ENCODE data around the gene EGLN2. TPM values are rescaled to one million over a fixed set of nuclear protein-coding genes. Genes with fewer than 3 reads are reported as not detected.

The EGLN2 gene
- total and polyA plus RNA-seq, 9 of the 15 experiments (the other 6 are each of a cell fraction or from before 2014, with no cell fraction given) = 9.6 to 114 (median 71.0) TPM

DNA sequence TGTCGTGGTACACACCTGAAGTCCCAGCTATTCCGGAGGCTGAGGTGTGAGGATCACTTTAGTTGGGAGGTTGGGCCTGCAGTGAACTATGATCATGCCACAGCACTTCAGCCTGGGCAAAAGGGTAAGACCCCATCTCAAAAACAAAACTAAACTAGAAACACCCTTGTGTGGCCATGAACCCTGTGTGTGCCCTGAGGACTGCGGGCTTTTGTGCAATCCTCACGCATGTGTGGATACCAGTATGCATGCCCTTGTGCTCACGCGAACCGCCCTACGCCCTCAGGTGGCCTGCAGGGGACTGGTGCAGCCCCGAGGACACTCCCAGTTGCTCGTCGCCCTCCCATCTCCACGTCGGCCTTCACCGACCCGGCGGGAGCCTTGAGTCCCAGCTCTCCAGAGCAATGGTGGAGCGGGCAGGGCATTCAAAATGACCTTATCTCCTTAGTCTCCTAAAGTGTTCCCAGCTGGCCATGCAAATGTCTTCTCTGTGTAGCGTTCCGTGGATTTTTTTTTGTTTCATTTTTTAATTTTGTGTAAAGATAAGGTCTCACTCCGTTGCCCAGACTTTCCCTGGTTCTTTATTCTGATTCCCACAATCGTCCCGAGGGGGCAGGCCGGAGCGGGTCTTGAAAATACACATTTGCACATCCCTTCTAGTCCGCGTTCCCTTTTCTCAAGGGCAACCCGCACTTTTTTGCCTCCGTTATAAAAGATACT lies 868 bp upstream of the EGLN2 start (continued):
- TF ChIP-seq MAZ (CRISPR knock-in tag; conservative IDR thresholded peaks at IDR 0.05 in 1 of 2, IDR thresholded peaks at IDR 0.05 in 1 of 2) (no peak), SP1 (CRISPR knock-in tag; IDR thresholded peaks at IDR 0.05) (no peak; the same call in 1 of the 2 replicates), ZBTB7A (IDR thresholded peaks at IDR 0.05; ENCODE audit: borderline replicate concordance, control insufficient read depth, low read depth, low read length) (no peak), PTTG1 (tag; IDR thresholded peaks at IDR 0.05; ENCODE audit: low read depth) (no peak), PTRF (tag; IDR thresholded peaks at IDR 0.05) (no peak), SMAD2 (IDR thresholded peaks at IDR 0.05; ENCODE audit: low read depth, low read length) (no peak), CEBPB (tag; IDR thresholded peaks at IDR 0.05) (peak; percentile 35; the same call in 1 of the 2 replicates), GATA2 (CRISPR knock-in tag; IDR thresholded peaks at IDR 0.05) (0 out of 2 replicates have a peak, but pooled peaks have one; percentile 30), TAF15 (IDR thresholded peaks at IDR 0.05; ENCODE audit: low read depth, low read length) (no peak), ZFX (CRISPR knock-in tag; IDR thresholded peaks at IDR 0.05) (peak; percentile 78), MAFG (tag; conservative IDR thresholded peaks at IDR 0.05) (no peak), ARID2 (IDR thresholded peaks at IDR 0.05) (no peak), ZNF436 (CRISPR knock-in tag; IDR thresholded peaks at IDR 0.05) (no peak), NR1H2 (CRISPR knock-in tag; IDR thresholded peaks at IDR 0.05) (no peak), ESRRA (IDR thresholded peaks at IDR 0.05; ENCODE audit: borderline replicate concordance, low read depth) (peak; percentile 62; the same call in 1 of the 2 replicates), NFIX (CRISPR knock-in tag; IDR thresholded peaks at IDR 0.05; ENCODE audit: low read depth) (no peak), PCBP2 (IDR thresholded peaks at IDR 0.05; ENCODE audit: low read depth, low read length, poor library complexity, severe bottlenecking) (no peak), ZBTB1 (CRISPR knock-in tag; IDR thresholded peaks at IDR 0.05; ENCODE audit: borderline replicate concordance, low read depth) (no peak), NFXL1 (CRISPR knock-in tag; IDR thresholded peaks at IDR 0.05) (no peak), ADNP (tag; IDR thresholded peaks at IDR 0.05) (no peak), CHCHD3 (CRISPR knock-in tag; IDR thresholded peaks at IDR 0.05) (no peak), NELFE (IDR thresholded peaks at IDR 0.05; ENCODE audit: insufficient read depth, insufficient read length) (no peak), POLR2AphosphoS2 (IDR thresholded peaks at IDR 0.05; ENCODE audit: low read length) (no peak), YBX1 (IDR thresholded peaks at IDR 0.05) (no peak), TFAM (CRISPR knock-in tag; conservative IDR thresholded peaks at IDR 0.05) (no peak), BCL6 (CRISPR knock-in tag; IDR thresholded peaks at IDR 0.05) (no peak), MIER1 (IDR thresholded peaks at IDR 0.05; ENCODE audit: low read depth) (peak; percentile 60; the same call in 1 of the 2 replicates), ZNF41 (CRISPR knock-in tag; conservative IDR thresholded peaks at IDR 0.05) (no peak), HNRNPK (IDR thresholded peaks at IDR 0.05; ENCODE audit: low read depth, low read length, poor library complexity, severe bottlenecking) (no peak)
- TF ChIP-seq, protein P1, sequence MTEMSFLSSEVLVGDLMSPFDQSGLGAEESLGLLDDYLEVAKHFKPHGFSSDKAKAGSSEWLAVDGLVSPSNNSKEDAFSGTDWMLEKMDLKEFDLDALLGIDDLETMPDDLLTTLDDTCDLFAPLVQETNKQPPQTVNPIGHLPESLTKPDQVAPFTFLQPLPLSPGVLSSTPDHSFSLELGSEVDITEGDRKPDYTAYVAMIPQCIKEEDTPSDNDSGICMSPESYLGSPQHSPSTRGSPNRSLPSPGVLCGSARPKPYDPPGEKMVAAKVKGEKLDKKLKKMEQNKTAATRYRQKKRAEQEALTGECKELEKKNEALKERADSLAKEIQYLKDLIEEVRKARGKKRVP (CRISPR knock-in tag; IDR thresholded peaks at IDR 0.05) = no peak
- TF ChIP-seq, protein P2, sequence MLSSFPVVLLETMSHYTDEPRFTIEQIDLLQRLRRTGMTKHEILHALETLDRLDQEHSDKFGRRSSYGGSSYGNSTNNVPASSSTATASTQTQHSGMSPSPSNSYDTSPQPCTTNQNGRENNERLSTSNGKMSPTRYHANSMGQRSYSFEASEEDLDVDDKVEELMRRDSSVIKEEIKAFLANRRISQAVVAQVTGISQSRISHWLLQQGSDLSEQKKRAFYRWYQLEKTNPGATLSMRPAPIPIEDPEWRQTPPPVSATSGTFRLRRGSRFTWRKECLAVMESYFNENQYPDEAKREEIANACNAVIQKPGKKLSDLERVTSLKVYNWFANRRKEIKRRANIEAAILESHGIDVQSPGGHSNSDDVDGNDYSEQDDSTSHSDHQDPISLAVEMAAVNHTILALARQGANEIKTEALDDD (IDR thresholded peaks at IDR 0.05) = no peak

All from K562 (cell line).